NCI-H1092 (cell line): ENCODE measurements around the gene ELL.
A peak's percentile ranks its signal among the peaks of the same experiment; 100 is the strongest.

Source experiments
- DNase-seq: peaks from one replicate; lab custom pipeline; 2025; lab: John Stamatoyannopoulos, UW

ELL gene

GRCh38 chr19:18445262-18445948 lies 76.5 kb downstream of the ELL start:
- DNase-seq, result no peak

GRCh38 chr19:18444513-18444912 lies 77.4 kb downstream of the ELL start:
- DNase-seq, result no peak

GRCh38 chr19:18443831-18444230 lies 78.0 kb downstream of the ELL start:
- no peak for DNase-seq

GRCh38 chr19:18443406-18443805 lies 78.5 kb downstream of the ELL start:
- DNase-seq, result no peak

- no peak for DNase-seq
Measured at GRCh38 chr19:18442941-18443340, 78.9 kb downstream of the ELL start.

- no peak for DNase-seq
Measured at GRCh38 chr19:18441804-18442788, 79.8 kb downstream of the ELL start.

- DNase-seq, result no peak
Measured at GRCh38 chr19:18440936-18441803, 80.7 kb downstream of the ELL start.

- no peak for DNase-seq
Measured at GRCh38 chr19:18440415-18440877, 81.4 kb downstream of the ELL start.

GRCh38 chr19:18439910-18440237 lies 82.0 kb downstream of the ELL start:
- no peak for DNase-seq

GRCh38 chr19:18439025-18439909 lies 82.6 kb downstream of the ELL start:
- no peak for DNase-seq

- DNase-seq, result no peak
Measured at GRCh38 chr19:18438331-18439024, 83.4 kb downstream of the ELL start.

GRCh38 chr19:18437491-18438330 lies 84.2 kb downstream of the ELL start, which contains the start of gene ISYNA1:
TSS of gene ISYNA1 (minus strand) at chr19:18438133. CDS start at chr19:18437979, 154 bp downstream.
- DNase-seq, result peak; percentile 33

- peak; percentile 58 for DNase-seq
Measured at GRCh38 chr19:18436671-18437490, 85.0 kb downstream of the ELL start.

- DNase-seq, result no peak
Measured at GRCh38 chr19:18435842-18436670, 85.8 kb downstream of the ELL start.

GRCh38 chr19:18435178-18435841 lies 86.6 kb downstream of the ELL start:
- DNase-seq, result no peak

GRCh38 chr19:18434411-18435175 lies 87.3 kb downstream of the ELL start:
- DNase-seq, result no peak
